Naive thymus-derived CD8-positive, alpha-beta T cell (primary cell): ENCODE results near the gene APPBP2. TPM values are rescaled to one million over a fixed set of nuclear protein-coding genes. Genes with fewer than 3 reads are reported as not detected.

Source experiments
- ATAC-seq, 2 donors: fragments of 150-1000 bp; cut with Tn5 transposase in 1 of 2; sonication (Bioruptor Pico), chemical (Tn5 transposase) in 1 of 2; 1 replicate in 1 of 2; 2 replicates in 1 of 2; pipeline ENCODE4 v1.10.0; 2021; ENCODE audit warnings: mild to moderate bottlenecking in 2 of 2, moderate library complexity in 2 of 2
- POLR2A ChIA-PET: fragments of 350-600 bp; sonication (Branson Sonifier 250); formaldehyde crosslinking; loops from one replicate; lab custom pipeline; 2021; ENCODE audit warnings: antibody characterized with exemption; lab: Charles Lee
- DNase-seq, 10 donors: peaks; one replicate each; pipeline versions ENCODE4 v3.0.0 to v3.0.0-alpha.2; 2020 to 2022
- H3K27ac Mint-ChIP-seq, 10 donors: one replicate each; pipeline ENCODE4 v1.8.0; 2020 to 2022; ENCODE audit warnings: mild to moderate bottlenecking in 10 of 10, mixed read lengths in 10 of 10, moderate library complexity in 4 of 10, inconsistent platforms in 1 of 10
- H3K27me3 Mint-ChIP-seq, 5 donors: one replicate each; pipeline ENCODE4 v1.8.0; 2021 to 2022; ENCODE audit warnings: mixed read lengths in 5 of 5
- H3K36me3 Mint-ChIP-seq, 3 donors: one replicate each; pipeline ENCODE4 v1.8.0; 2020 to 2022; ENCODE audit warnings: mixed read lengths in 3 of 3, mild to moderate bottlenecking in 2 of 3, inconsistent platforms in 1 of 3
- H3K4me1 Mint-ChIP-seq, 4 donors: one replicate each; pipeline ENCODE4 v1.8.0; 2021 to 2022; ENCODE audit warnings: mixed read lengths in 4 of 4
- H3K4me3 Mint-ChIP-seq, 10 donors: one replicate each; pipeline ENCODE4 v1.8.0; 2020 to 2022; ENCODE audit warnings: mild to moderate bottlenecking in 10 of 10, mixed read lengths in 10 of 10, moderate library complexity in 6 of 10, inconsistent platforms in 1 of 10
- H3K9me3 Mint-ChIP-seq, 9 donors: one replicate each; pipeline ENCODE4 v1.8.0; 2020 to 2022; ENCODE audit warnings: mixed read lengths in 9 of 9, mild to moderate bottlenecking in 3 of 9, inconsistent platforms in 1 of 9, moderate library complexity in 1 of 9
- polyA plus RNA-seq, 3 donors: library from polyadenylated mRNA; unstranded; fragments of 300-500 nt; fragmentation: Illumina TruSeq; gene quantifications; one replicate each; pipeline ENCODE4 v1.2.3, GENCODE V29; 2021
- total RNA-seq, 8 experiments: library from RNA in 2 of 8; stranded (reverse) in 2 of 8; gene quantifications; one replicate each; pipeline ENCODE4 v1.2.3 and lab custom pipeline; 2021 to 2026

Gene APPBP2
- total and polyA plus RNA-seq, 5 experiments from 2014 or later = 22.8 to 53.1 (median 30.9) TPM

DNA sequence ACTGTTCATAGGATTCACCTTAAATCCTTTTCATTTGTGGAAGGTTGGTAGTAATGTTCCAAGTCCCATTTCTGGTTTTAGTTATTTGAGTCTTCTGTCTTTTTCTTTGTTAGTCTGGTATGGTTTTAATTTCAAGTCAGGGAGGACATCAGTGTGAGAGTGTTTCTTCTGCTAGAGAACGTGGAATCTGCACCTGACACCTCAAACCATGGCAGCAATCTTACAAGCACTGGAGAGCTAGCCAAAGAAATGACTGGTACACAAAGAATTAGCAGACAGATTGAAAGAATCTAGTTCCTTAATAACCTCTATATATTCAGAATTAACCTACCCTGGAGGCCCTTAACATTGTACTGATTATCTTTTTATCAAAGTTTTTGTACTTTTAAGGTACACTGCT, 53.6 kb downstream of the APPBP2 start:
- H3K4me3 Mint-ChIP-seq = no peak overlapping the region
- peak overlapping the region in 3 of 10 donors; percentile 11 to 21 (median 18) for H3K27ac Mint-ChIP-seq
- H3K36me3 Mint-ChIP-seq = peaks cover 10 to 69% (median 28%) of the 10 kb centered on the region in 3 donors
- DNase-seq (no peak), ATAC-seq (no peak)
- no peaks in the 10 kb centered on the region for H3K27me3 Mint-ChIP-seq
- POLR2A ChIA-PET = no interaction called here
- H3K4me1 Mint-ChIP-seq = peaks cover 0 to 14% (median 5%) of the 10 kb centered on the region in 4 donors
- no peaks in the 10 kb centered on the region for H3K9me3 Mint-ChIP-seq

DNA sequence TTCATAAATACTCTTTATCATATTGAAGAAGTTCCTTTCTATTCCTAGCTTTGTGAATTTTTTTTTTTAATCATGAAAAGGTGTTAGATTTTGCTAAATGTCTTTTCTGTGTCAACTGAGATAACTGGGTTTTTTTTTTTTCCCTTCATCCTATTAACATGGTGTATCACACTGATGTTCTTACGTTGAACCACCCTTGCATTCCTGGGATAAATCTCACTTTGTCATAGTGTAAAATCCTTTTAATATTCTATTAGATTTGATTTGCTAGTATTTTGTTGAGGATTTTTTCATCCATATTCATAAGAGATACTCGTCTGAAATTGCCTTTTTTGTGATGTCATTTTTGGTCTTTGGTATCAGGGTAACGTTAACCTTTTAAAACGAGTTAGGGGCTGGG, 54.6 kb downstream of the APPBP2 start:
- Mint-ChIP-seq H3K27me3 (no peaks in the 10 kb centered on the region), H3K36me3 (peaks cover 10 to 69% (median 28%) of the 10 kb centered on the region in 3 donors), H3K4me1 (peaks cover 0 to 15% (median 5%) of the 10 kb centered on the region in 4 donors), H3K27ac (peak overlapping the region in 6 of 10 donors; percentile 20 to 53 (median 36)), H3K4me3 (no peak overlapping the region), H3K9me3 (no peaks in the 10 kb centered on the region)
- POLR2A ChIA-PET = no interaction called here
- ATAC-seq = no peak
- DNase-seq = no peak

DNA sequence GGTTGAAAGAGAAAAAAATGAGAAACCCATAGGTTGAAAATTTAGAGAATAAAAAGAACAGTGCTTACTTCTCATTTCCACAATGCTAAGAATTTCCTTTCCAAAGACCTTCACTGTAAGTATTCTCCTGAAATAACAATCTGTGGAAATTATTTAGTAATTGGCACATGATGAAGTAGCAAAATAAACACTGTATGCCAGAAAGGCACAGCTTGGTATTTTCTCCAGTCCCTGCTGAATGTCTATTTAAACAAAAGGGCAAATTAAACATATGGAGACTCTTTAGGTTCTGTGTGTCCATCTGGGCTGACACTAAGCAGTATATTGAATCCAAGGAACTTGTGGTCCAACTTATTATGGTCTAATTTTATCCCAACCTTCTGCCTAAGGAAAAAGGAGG, 57.7 kb downstream of the APPBP2 start:
- H3K27me3 Mint-ChIP-seq = no peaks in the 10 kb centered on the region
- H3K4me3 Mint-ChIP-seq = no peak overlapping the region
- H3K4me1 Mint-ChIP-seq = peaks cover 0 to 15% (median 5%) of the 10 kb centered on the region in 4 donors
- peaks cover 14 to 81% (median 24%) of the 10 kb centered on the region in 3 donors for H3K36me3 Mint-ChIP-seq
- ATAC-seq (no peak), DNase-seq (no peak)
- H3K27ac Mint-ChIP-seq = no peak overlapping the region
- POLR2A ChIA-PET = no interaction called here
- no peaks in the 10 kb centered on the region for H3K9me3 Mint-ChIP-seq

DNA sequence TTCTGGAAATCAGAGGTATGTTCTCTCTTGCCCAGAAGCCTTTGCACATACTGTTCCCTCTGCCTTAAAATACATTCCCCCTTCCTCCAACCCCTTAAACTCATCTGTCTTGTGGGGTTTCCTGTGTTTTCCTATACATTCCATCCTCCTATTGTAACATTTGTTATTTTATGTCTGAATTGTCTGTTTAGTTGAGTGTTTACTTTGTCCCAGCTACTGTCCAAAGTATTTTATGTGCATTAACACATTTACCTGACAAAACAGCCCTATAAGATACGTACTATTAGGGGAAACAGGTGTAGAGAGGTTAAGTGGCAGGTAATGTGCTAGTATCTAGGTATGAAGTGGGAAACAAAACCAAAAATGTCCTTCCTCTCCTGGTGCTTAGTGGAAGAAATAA, 61.7 kb downstream of the APPBP2 start:
- peaks cover 0 to 2% (median 0%) of the 10 kb centered on the region in 4 donors for H3K4me1 Mint-ChIP-seq
- no peaks in the 10 kb centered on the region for H3K9me3 Mint-ChIP-seq
- ATAC-seq (no peak), DNase-seq (no peak)
- H3K36me3 Mint-ChIP-seq = peaks cover 3 to 80% (median 4%) of the 10 kb centered on the region in 3 donors
- H3K4me3 Mint-ChIP-seq = no peak overlapping the region
- peak overlapping the region in 4 of 10 donors; percentile 7 to 53 (median 38) for H3K27ac Mint-ChIP-seq
- H3K27me3 Mint-ChIP-seq = no peaks in the 10 kb centered on the region
- POLR2A ChIA-PET = interaction anchor here (0.7 kb wide), 1 partner anchor 51 kb away, joined by 3 read pairs; no protein-coding TSS in a partner anchor

DNA sequence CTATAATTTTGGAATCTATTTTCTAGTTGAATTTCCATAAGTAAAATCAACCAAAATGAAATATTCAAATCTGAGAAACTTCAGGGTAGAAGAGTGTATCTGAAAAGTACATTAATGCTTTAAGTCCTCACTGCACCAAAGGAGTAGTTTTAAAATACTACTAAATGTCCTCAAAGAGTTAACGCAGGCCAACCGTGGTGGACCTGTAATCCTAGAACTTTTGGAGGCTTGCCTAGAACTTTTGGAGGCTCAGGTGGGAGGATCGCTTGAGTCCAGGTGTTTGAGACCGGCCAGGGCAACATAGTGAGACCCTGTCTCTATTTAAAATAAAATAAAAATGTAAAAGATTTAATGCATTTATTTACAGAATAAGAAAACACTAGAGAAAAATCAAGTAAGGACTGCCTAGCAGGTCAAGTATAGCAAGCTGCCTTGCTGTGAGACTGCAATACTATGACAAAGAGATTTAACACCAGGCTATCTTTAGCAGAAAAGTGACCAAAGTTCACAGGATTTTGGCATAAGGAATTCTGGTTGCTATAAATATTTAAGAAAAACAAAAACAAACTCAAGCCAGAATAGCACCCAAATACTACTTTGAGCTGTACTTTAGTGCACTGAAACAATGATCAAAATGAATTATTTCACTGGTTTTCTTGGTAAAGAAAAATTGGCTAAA, 62.7 kb downstream of the APPBP2 start:
- no peaks in the 10 kb centered on the region for H3K9me3 Mint-ChIP-seq
- POLR2A ChIA-PET = no interaction called here
- peaks cover 0 to 2% (median 0%) of the 10 kb centered on the region in 4 donors for H3K4me1 Mint-ChIP-seq
- peaks cover 4 to 82% (median 10%) of the 10 kb centered on the region in 3 donors for H3K36me3 Mint-ChIP-seq
- no peak overlapping the region for H3K4me3 Mint-ChIP-seq
- no peak overlapping the region for H3K27ac Mint-ChIP-seq
- ATAC-seq = no peak
- no peaks in the 10 kb centered on the region for H3K27me3 Mint-ChIP-seq
- no peak for DNase-seq

DNA sequence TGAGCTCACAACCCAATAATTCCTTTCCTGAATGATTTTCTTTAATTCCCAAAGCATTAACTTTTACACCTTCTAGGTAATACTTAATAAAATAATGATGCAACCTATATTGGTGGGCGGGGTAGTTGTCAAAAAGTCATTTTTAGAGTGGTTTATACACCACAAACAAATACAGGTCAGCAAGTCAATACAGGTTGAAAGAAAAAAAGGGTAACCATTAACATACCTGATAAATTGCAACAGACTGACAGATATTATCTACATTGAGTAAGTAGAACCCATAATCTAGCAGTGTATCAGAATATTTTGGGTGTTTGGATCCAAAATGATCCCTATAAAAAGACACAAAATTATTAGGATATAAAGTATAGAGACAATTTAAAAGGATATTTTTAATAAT, 64.5 kb downstream of the APPBP2 start:
- no peak for DNase-seq
- Mint-ChIP-seq H3K9me3 (no peaks in the 10 kb centered on the region), H3K36me3 (peaks cover 4 to 88% (median 24%) of the 10 kb centered on the region in 3 donors), H3K4me3 (no peak overlapping the region), H3K27me3 (no peaks in the 10 kb centered on the region), H3K27ac (no peak overlapping the region), H3K4me1 (peaks cover 0 to 3% (median 0%) of the 10 kb centered on the region in 4 donors)
- no peak for ATAC-seq
- POLR2A ChIA-PET = no interaction called here

DNA sequence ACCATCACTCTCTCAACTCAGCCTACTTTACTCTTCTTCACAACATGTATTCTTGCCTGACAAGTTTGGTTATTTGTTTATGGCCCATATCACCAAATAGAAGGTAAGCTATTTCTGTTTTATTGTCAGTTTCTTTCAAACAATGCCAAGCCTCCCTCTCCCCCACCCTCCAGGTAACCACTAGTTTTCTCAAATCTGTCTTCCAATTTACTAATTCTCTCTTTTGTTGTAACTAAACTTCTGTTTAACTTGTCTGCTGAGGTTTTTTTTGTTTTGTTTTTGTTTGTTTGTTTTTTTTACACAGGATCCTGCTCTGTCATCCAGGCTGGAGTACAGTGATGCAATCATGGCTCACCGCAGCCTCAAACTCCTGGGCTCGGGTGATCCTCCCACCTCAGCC, 68.9 kb downstream of the APPBP2 start:
- Mint-ChIP-seq H3K4me1 (peaks cover 0 to 3% (median 0%) of the 10 kb centered on the region in 4 donors), H3K4me3 (no peak overlapping the region), H3K9me3 (no peaks in the 10 kb centered on the region), H3K36me3 (peaks cover 0 to 89% (median 26%) of the 10 kb centered on the region in 3 donors), H3K27me3 (no peaks in the 10 kb centered on the region), H3K27ac (peak overlapping the region in 6 of 10 donors; percentile 1 to 74 (median 43))
- DNase-seq (no peak), ATAC-seq (no peak)
- POLR2A ChIA-PET = interaction anchor here (0.7 kb wide), 1 partner anchor 1827 kb away, joined by 3 read pairs; no protein-coding TSS in a partner anchor

DNA sequence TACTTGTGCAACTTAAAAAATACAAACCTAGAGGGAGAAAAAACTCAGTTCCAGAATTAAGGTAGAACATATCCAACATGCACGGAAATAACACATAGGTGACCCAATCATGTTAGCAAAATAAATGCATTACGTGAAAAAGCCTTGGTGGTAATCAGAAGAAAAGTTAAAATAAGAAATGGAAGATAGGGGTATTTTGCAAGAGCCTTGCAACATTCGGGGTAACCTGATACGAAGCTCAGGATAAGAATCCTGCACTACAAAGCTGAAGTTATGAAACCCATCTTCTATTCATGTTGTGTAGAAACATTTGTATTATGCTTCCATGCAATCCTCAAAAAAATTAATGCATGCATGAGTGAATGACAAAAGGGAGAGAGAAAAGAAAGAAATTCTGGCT, 70.7 kb downstream of the APPBP2 start:
- no peaks in the 10 kb centered on the region for H3K27me3 Mint-ChIP-seq
- DNase-seq = no peak
- peaks cover 0 to 89% (median 28%) of the 10 kb centered on the region in 3 donors for H3K36me3 Mint-ChIP-seq
- H3K9me3 Mint-ChIP-seq = no peaks in the 10 kb centered on the region
- no peak overlapping the region for H3K27ac Mint-ChIP-seq
- POLR2A ChIA-PET = no interaction called here
- H3K4me3 Mint-ChIP-seq = no peak overlapping the region
- H3K4me1 Mint-ChIP-seq = peaks cover 0 to 3% (median 0%) of the 10 kb centered on the region in 4 donors
- ATAC-seq = no peak

DNA sequence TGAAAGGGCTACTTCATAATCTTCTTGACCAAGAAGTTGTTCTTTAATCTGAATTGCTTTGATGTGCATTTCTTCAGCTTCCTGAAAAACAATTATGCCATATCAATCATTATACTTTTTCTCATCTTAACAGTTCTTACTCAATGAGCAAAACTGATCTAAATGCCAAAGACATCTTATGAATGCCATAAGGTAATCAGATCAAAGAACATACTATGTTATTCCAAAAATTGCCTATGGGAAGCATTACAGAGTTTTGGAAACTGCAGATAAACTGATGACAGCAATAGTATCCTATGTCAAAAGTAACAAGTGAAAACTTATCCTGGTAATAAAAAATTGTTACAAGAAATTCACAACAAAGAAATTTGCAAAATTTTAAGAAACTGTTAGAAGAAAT, 74.1 kb downstream of the APPBP2 start:
- H3K4me1 Mint-ChIP-seq = no peaks in the 10 kb centered on the region
- H3K4me3 Mint-ChIP-seq = no peak overlapping the region
- H3K27me3 Mint-ChIP-seq = no peaks in the 10 kb centered on the region
- POLR2A ChIA-PET = no interaction called here
- peak overlapping the region in 2 of 10 donors; percentile 47 to 60 for H3K27ac Mint-ChIP-seq
- peaks cover 0 to 87% (median 16%) of the 10 kb centered on the region in 3 donors for H3K36me3 Mint-ChIP-seq
- ATAC-seq (no peak), DNase-seq (no peak)
- no peaks in the 10 kb centered on the region for H3K9me3 Mint-ChIP-seq

DNA sequence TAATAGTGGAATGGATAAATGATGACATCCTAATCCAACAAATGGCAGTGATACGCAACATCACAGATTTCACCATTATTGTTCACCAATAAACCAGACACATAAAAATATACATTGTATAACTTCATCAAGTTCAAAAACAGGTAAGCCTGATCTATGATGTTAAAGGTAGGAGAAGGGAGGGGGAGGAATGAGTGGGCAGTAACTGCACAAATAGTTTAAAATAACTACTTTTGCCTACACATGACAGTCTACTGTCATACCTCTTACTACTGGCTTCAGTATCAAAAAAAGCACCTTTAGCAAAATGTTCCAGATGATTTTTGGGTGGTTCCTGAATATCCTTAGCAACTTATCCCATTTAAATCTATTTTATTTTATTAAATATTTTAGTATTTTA, 75.0 kb downstream of the APPBP2 start:
- H3K9me3 Mint-ChIP-seq = no peaks in the 10 kb centered on the region
- ATAC-seq = no peak
- H3K4me1 Mint-ChIP-seq = no peaks in the 10 kb centered on the region
- DNase-seq = no peak
- H3K27ac Mint-ChIP-seq = peak overlapping the region in 1 of 10 donors; percentile 1
- no peaks in the 10 kb centered on the region for H3K27me3 Mint-ChIP-seq
- POLR2A ChIA-PET = no interaction called here
- peaks cover 0 to 87% (median 12%) of the 10 kb centered on the region in 3 donors for H3K36me3 Mint-ChIP-seq
- no peak overlapping the region for H3K4me3 Mint-ChIP-seq

DNA sequence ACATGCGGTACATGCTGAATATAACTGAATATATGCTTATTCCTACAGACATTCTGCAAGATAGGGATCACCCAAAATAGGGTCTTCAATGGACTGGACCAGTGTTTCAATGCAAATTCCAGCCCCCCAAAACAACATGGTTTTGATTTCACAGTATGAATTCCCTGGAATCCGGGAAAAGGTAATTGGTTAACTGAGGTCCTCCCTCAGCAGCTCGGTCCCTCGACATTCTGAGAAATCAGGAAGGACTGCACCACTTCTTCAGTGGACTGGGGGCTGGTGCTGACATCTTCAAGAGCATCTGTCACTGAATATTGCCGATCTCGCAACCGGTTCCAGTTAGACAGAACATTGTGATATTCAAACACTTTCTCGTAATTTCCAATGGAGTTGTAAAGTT, 78.7 kb downstream of the APPBP2 start:
- Mint-ChIP-seq H3K9me3 (no peaks in the 10 kb centered on the region), H3K27ac (peak overlapping the region in 1 of 10 donors; percentile 13), H3K27me3 (no peaks in the 10 kb centered on the region), H3K36me3 (peaks cover 0 to 66% (median 12%) of the 10 kb centered on the region in 3 donors), H3K4me3 (no peak overlapping the region), H3K4me1 (no peaks in the 10 kb centered on the region)
- ATAC-seq (no peak), DNase-seq (no peak)
- POLR2A ChIA-PET = no interaction called here

DNA sequence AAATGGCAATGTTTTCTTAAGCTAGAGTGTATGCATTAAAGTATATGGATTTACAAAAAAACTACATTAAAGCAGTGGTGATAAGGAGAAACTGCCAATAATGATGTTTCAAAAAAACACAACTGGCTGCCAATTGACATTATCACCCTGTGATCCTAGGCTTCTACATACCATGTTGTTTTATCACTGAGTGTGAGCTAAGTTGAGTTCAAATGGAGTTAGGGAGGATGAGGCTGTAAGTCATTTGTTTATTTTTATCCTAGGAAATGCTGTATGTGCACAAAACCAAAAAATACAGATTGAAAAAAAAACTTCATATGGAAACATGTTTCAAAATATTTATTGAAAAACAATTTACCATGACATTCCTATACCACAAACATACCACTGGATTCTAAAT, 80.9 kb downstream of the APPBP2 start:
- H3K27me3 Mint-ChIP-seq = no peaks in the 10 kb centered on the region
- POLR2A ChIA-PET = no interaction called here
- H3K9me3 Mint-ChIP-seq = no peaks in the 10 kb centered on the region
- H3K36me3 Mint-ChIP-seq = peaks cover 0 to 45% (median 8%) of the 10 kb centered on the region in 3 donors
- DNase-seq = no peak
- no peaks in the 10 kb centered on the region for H3K4me1 Mint-ChIP-seq
- peak overlapping the region in 2 of 10 donors; percentile 7 to 40 for H3K27ac Mint-ChIP-seq
- H3K4me3 Mint-ChIP-seq = no peak overlapping the region
- ATAC-seq = no peak

DNA sequence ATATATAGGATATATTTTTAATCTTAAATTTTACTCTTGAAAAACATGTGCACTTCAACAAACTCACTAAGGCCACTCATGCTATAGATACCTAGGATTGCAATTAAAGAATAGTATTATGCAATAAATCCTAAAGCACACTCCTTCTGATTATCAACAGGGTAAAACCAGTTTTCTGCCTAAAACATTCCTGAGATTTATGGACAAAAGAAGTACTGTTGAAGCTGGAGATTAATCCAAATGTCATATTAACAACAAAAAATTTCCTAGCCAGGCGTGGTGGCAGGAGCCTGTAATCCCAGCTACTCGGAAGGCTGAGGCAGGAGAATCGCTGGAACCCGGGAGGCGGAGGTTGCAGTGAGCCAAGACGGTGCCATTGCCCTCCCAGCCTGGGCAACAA, 82.3 kb downstream of the APPBP2 start:
- POLR2A ChIA-PET = no interaction called here
- ATAC-seq (no peak), DNase-seq (no peak)
- no peak overlapping the region for H3K27ac Mint-ChIP-seq
- peaks cover 0 to 33% (median 8%) of the 10 kb centered on the region in 3 donors for H3K36me3 Mint-ChIP-seq
- H3K4me1 Mint-ChIP-seq = no peaks in the 10 kb centered on the region
- H3K4me3 Mint-ChIP-seq = no peak overlapping the region
- no peaks in the 10 kb centered on the region for H3K9me3 Mint-ChIP-seq
- no peaks in the 10 kb centered on the region for H3K27me3 Mint-ChIP-seq
